ENCODE measurements around the gene ZG16.

ZG16 gene

GRCh38 chr16:29831490-29831889, 53.4 kb downstream of the ZG16 start:
- no peak for DNase-seq

All from COR-L47 (cell line).